ENCODE measurements around the gene GZF1. TPM values are rescaled to one million over a fixed set of nuclear protein-coding genes. Genes with fewer than 3 reads are reported as not detected.

GZF1 gene
- total RNA-seq, 1 experiment from 2014 or later, result 17.0 TPM

DNA sequence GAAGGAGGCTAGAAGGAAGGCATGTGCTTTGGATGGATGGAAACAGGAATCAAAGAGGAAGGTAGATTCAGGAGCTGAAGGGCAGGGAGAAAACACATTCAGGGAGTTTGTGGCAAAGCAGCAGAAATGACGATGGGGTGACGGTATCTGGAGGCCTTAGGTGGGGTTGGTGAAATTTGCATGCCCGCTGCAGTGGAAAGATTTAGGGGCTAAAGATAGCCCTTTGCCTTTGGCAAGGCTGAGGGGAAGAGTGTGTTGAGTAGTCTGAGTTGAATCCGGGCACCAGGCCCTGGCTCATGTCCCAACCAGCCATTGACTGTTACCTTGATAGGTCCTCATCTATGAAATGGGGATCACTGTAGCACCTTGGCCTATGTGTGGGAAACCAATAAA, 1.3 kb downstream of the GZF1 start:
- no peak overlapping the region for H2AFZ ChIP-seq (ENCODE audit: low read length)
- no peaks in the 10 kb centered on the region for H3K9me3 ChIP-seq (ENCODE audit: control insufficient read depth, low read depth, low read length)
- no peak overlapping the region for H3T11ph ChIP-seq (ENCODE audit: low read length)
- peaks cover 7% of the 10 kb centered on the region; the same call in 1 of the 2 replicates for H3K79me2 ChIP-seq (ENCODE audit: insufficient read depth, low read length)
- H3K4me2 ChIP-seq (ENCODE audit: insufficient read depth, insufficient read length, low read length), result peak overlapping the region; percentile 38
- no peak overlapping the region for H4K8ac ChIP-seq (replicated peaks; ENCODE audit: insufficient read length, low read depth, low read length)
- no peak overlapping the region for H2BK120ac ChIP-seq (ENCODE audit: low read depth, low read length, poor library complexity, severe bottlenecking)
- no peak overlapping the region for H3K56ac ChIP-seq (ENCODE audit: insufficient read length, low read depth, low read length)
- H2BK15ac ChIP-seq (ENCODE audit: low read depth, low read length), result no peak overlapping the region
- H4K91ac ChIP-seq (ENCODE audit: insufficient read length, low read depth, low read length), result no peak overlapping the region
- no peaks in the 10 kb centered on the region for H4K20me1 ChIP-seq (ENCODE audit: control insufficient read depth, insufficient read depth, insufficient read length)
- H3K23ac ChIP-seq (ENCODE audit: insufficient read length, low read depth, low read length), result no peak overlapping the region
- H3K79me1 ChIP-seq (ENCODE audit: insufficient read depth, low read depth, low read length, poor library complexity, severe bottlenecking), result peaks cover 3% of the 10 kb centered on the region
- peak overlapping the region; percentile 62 for H3K9ac ChIP-seq (ENCODE audit: extremely low read depth, insufficient read length, low read length)
- no peak overlapping the region for H4K5ac ChIP-seq (ENCODE audit: insufficient read length, low read depth, low read length)
- no peak overlapping the region for H3K18ac ChIP-seq (ENCODE audit: insufficient read length, low read depth, low read length)
- H2BK12ac ChIP-seq (ENCODE audit: insufficient read length, low read depth, low read length), result no peak overlapping the region
- H3K9me3 Mint-ChIP-seq, result no peaks in the 10 kb centered on the region; a peak in 1 of 5 replicates
- H3K36me3 Mint-ChIP-seq (ENCODE audit: insufficient read depth in 1 of 3, low read depth in 3 of 3), result peaks cover 13 to 26% (median 20%) of the 10 kb centered on the region in 3 experiments
- H3K23me2 ChIP-seq (ENCODE audit: insufficient read length, low read depth, low read length, poor library complexity, severe bottlenecking), result peaks cover 6% of the 10 kb centered on the region
- no peaks in the 10 kb centered on the region for H3K27me3 Mint-ChIP-seq (ENCODE audit: low read depth)
- H2AK5ac ChIP-seq (ENCODE audit: insufficient read length, low read length), result no peak overlapping the region
- H3K4me1 Mint-ChIP-seq, result peaks cover 19 to 33% of the 10 kb centered on the region in 2 experiments
- no peak overlapping the region for H3K14ac ChIP-seq (ENCODE audit: insufficient read depth, low read length)
- H3K27me3 ChIP-seq (ENCODE audit: insufficient read depth, low read length), result no peaks in the 10 kb centered on the region
- no CpG with 5 or more reads among the region's 4 CpGs for WGBS (ENCODE audit: extremely low coverage, insufficient read length, low lambda C conversion rate)
- H3K4me3 Mint-ChIP-seq, result peak overlapping the region; percentile 91 to 94
- TF ChIP-seq CTCF (conservative IDR thresholded peaks at IDR 0.05), result no peak
- DNase-seq, result no peak
- no peak overlapping the region for H3K27ac ChIP-seq (ENCODE audit: insufficient read length, low read depth, low read length)
- H3K27ac Mint-ChIP-seq, result no peak overlapping the region
- H2BK20ac ChIP-seq (ENCODE audit: low read depth, low read length, poor library complexity, severe bottlenecking), result no peak overlapping the region
- no peaks in the 10 kb centered on the region; the same call in 1 of the 2 replicates for H3K4me1 ChIP-seq (ENCODE audit: insufficient read depth, low read length)
- H3K4ac ChIP-seq (ENCODE audit: low read depth, low read length), result no peak overlapping the region
- H2BK5ac ChIP-seq (ENCODE audit: insufficient read length, low read length), result no peak overlapping the region
